ENCODE data around the gene GPR142.

Gene GPR142

GRCh38 chr17:74354123-74354522 is 13.2 kb upstream of the GPR142 start:
- H3K4me3 ChIP-seq (ENCODE audit: low read length) = no peak overlapping the region
- no peak for TF ChIP-seq ZNF274 (IDR thresholded peaks at IDR 0.05; ENCODE audit: low read depth, low read length)

DNA sequence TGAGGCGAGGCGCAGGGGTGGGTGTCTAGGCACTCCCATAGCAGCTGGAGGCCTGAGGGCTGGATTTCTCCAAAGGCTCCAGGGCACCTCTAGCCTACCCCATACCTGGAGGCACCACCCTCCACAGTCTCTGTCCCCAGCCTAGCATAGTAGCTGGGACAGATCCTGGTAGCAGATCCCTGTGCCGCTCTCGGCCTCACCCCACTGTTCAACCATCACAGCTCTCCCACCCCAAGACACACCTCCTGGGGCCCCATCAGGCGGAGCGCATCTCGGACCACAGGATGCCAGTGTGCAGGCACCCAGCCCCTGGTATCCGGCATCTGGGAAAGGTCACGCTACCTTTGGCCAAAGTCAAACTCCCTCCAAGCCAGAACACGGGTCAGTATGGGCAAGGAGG is 12.7 kb upstream of the GPR142 start:
- H3K4me3 ChIP-seq (ENCODE audit: low read length) = no peak overlapping the region
- TF ChIP-seq ZNF274 (IDR thresholded peaks at IDR 0.05; ENCODE audit: low read depth, low read length) = no peak

GRCh38 chr17:74355065-74355464 is 12.2 kb upstream of the GPR142 start:
- no peak overlapping the region for H3K4me3 ChIP-seq (ENCODE audit: low read length)
- no peak for TF ChIP-seq ZNF274 (IDR thresholded peaks at IDR 0.05; ENCODE audit: low read depth, low read length)

DNA sequence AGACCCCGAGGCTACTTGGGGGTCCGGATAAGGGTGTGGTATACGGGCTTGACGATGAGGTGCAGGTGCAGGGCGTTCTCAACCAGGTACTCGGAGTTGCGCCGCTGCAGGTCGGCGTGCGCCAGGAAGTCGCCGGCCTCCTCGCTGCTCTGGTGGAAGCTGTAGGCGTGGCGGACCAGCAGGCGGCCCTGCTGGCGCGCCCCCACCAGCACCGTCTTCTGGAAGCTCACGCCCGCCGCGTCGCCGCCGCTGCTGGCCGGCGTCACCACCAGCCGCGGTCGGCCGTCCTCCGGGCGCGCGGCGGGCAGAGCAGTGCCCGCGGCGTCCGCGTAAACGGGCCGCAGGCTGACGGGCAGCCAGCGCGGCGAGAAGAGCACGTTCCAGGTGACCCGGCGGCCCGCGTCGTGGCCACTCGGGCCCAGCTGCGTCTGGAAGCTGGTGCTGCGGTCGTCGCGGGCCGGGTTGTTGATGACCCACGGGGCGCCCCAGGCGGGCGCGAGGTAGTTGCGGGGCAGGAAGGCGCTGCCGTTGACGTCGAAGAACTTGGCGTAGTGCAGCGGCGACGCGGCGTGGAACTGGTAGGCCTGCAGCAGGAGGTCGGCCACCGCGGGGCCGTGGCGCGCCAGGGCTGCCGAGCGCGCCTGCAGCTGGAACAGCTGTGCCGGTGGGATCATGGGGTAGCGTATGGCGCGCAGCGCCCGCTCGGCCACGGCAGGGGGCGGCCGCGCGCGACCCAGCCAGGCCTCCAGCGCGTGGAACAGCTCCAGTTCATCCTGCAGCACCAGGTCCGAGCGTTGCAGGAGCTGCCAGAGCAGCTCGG is 10.4 kb upstream of the GPR142 start:
- H3K4me3 ChIP-seq (ENCODE audit: low read length) = no peak overlapping the region
- no peak for TF ChIP-seq ZNF274 (IDR thresholded peaks at IDR 0.05; ENCODE audit: low read depth, low read length)

DNA sequence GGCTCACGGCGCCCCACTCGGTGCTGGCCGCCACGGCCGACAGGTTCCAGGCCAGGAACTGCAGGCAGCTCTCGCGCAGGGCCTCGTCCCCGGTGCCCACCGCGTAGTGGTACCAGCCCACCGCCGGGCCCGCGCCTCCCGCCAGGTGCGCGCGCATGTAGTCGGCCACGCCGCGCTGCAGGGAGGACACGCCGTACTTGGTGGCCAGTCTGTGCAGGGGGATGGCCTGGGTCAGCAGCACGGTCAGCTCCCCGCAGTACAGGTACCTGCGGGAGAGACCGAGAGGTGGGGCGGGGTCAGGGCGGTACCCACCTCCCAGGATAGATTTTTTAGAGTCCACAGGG is 9.9 kb upstream of the GPR142 start:
- TF ChIP-seq ZNF274 (IDR thresholded peaks at IDR 0.05; ENCODE audit: low read depth, low read length) = no peak
- H3K4me3 ChIP-seq (ENCODE audit: low read length) = no peak overlapping the region

- TF ChIP-seq ZNF274 (IDR thresholded peaks at IDR 0.05; ENCODE audit: low read depth, low read length) = no peak
- no peak overlapping the region for H3K4me3 ChIP-seq (ENCODE audit: low read length)
Observed at GRCh38 chr17:74358697-74359096, 8.6 kb upstream of the GPR142 start.

DNA sequence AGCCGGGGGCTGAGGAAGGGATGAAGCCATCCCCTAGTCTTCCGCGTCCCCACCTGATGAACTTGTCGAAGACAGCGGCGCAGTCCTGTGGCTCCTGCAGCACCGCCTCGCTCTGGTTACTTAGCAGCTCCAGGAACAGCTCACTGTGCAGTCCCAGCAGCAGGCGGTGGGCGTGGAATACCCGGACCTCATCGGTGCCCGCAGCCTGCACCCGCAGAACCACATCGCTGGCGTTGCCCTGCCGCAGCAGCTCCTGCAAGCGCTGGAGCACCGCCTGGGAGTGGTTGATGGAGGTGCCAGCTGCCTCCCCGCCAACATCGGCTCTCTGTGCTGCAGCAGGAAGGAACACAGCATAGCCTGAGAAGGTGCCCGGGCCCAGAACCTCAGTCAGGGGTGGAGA is 7.4 kb upstream of the GPR142 start:
- TF ChIP-seq ZNF274 (IDR thresholded peaks at IDR 0.05; ENCODE audit: low read depth, low read length) = no peak
- no peak overlapping the region for H3K4me3 ChIP-seq (ENCODE audit: low read length)

DNA sequence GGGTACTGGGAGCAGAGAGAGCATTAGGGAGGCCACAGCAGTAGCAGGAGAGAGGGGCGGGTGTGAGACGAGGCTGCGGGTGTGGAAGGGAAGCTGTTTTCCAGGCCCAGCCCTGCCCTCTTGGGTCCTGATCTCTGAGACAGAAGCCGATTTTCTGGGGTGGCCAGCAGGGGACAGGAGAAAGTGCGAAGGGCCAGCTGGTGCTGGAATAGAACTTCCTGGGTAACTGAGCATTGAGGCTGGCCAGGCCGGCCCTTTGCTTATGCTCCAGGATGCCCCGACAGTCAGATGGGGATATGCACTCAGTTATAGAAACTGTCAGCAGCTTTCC is 6.4 kb upstream of the GPR142 start:
- H3K4me3 ChIP-seq (ENCODE audit: low read length) = no peak overlapping the region
- no peak for TF ChIP-seq ZNF274 (IDR thresholded peaks at IDR 0.05; ENCODE audit: low read depth, low read length)

DNA sequence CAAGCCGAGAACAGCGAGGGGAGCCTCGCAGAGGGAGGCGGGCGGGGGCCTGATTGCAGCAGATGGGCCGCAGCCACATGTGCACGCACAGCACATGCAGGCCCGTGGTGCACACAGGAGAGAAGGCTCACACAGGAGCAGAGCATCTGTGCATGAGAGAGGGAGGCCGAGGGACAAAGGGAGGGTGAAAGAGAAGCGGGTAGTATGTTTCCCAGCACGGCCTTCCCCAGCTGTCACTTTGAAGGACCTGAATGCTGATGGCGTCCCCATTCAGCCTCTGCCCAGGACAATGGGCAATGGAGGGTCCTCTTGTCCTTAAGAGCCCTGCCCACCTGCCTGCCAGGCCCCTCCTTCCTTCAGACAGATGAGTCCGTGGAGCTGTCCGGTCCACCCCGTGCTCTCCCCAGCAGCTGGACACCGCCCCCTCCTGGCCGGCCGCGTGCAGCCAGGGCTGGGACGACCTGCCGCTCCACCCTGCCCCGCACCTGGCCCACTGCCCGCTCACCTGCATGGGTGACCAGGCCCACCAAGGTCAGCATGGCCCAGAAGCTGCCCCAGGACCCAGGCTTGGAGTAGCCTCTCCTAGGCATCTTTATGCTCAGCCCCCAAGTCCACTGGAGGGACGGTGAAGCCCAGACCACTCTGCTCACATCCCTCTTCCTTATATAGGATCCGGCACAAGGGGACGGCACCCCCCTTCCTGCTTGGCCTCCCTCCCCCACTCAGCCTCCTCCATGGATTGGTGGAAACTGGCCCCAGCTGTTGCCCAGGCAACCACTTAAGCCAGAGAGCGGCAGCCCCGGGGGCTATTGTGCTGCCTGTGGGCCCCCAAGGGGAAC is 5.9 kb upstream of the GPR142 start, which contains the start of gene BTBD17:
Gene BTBD17, minus strand, starts transcription at position 639 of the 839 bp plus-strand sequence. Its CDS starts 49 bp downstream, at position 590.
- H3K4me3 ChIP-seq (ENCODE audit: low read length) = no peak within 1 kb of the TSS
- TF ChIP-seq ZNF274 (IDR thresholded peaks at IDR 0.05; ENCODE audit: low read depth, low read length) = no peak

DNA sequence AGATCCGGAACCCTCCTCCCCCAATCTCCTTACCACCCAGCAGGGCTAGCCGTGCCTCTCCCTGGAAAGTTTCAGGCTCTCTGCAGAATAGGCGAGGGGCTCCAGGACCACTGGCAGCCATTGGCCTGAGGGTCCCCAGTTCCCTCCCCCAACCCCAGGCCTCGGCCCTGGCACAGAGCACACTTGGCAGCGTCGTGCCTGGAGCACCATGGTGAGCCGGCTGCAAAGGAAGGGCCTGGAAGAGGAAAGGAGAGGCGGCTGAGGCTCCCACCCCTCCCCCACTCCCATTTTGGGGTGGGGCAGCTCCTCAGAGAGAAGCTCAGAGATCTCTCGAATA is 5.3 kb upstream of the GPR142 start:
- no peak overlapping the region for H3K4me3 ChIP-seq (ENCODE audit: low read length)

GRCh38 chr17:74362810-74363498 is 4.4 kb upstream of the GPR142 start:
- TF ChIP-seq ZNF274 (IDR thresholded peaks at IDR 0.05; ENCODE audit: low read depth, low read length) = no peak
- no peak overlapping the region for H3K4me3 ChIP-seq (ENCODE audit: low read length)

More for the DNA sequence above, 5.3 kb upstream of the GPR142 start:
- no peak for TF ChIP-seq ZNF274 (IDR thresholded peaks at IDR 0.05; ENCODE audit: low read depth, low read length)

DNA sequence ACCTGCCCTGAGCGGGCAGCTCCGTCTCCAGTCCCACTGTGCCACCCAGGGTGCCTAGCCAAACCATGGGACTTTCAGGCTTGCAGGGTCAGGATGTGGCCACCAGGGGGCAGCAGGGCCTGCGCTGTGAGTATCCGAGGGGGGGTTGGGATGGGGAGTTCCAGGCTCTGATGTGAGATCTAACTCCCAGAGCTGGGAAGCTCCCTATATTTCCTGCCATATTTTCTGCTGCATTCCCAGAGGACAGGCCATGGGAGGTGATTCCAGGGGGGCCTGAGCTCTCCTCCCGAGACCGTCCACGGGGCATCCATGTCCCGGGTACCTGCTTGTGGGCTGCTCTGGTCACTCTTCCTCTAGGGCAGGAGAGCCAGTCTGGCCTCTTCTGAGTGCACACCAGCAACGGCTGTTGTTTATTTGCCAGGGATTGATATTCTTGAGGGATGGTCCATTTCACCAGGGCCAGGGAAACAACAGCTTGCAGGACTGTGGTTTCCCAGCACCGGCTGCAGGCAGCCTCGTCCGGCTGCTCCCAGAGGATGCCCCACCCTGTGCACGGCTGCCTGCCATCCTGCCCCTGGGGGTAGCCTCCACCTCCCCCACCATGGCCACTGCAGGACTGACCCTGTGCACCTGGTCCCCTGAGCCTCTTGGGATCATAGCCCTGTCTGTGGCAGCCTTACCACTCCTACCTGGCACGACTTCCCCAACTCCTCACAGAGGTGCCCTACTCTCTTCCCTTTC is 1.2 kb downstream of the GPR142 start:
- no peak overlapping the region for H3K4me3 ChIP-seq (ENCODE audit: low read length)
- no peak for TF ChIP-seq ZNF274 (IDR thresholded peaks at IDR 0.05; ENCODE audit: low read depth, low read length)

DNA sequence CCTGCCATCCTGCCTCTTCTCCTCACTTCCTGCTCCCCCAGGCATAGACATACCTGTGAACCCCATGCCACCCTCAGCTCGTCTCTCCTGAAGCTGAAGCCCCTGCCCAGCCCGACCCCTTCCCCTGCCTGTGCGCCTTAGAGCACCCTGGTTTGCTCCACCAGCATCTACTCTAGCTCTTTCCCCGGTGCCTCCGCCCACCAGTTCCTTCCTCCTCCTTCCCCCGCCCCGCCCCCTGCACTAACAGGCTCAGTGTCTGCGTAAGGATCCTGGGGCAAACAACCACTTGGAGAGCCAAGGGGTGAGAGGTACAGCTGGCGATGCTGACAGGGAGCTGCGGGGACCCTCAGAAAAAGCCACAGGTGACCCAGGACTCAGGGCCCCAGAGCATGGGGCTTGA is 1.9 kb downstream of the GPR142 start:
- no peak for TF ChIP-seq ZNF274 (IDR thresholded peaks at IDR 0.05; ENCODE audit: low read depth, low read length)
- H3K4me3 ChIP-seq (ENCODE audit: low read length) = no peak overlapping the region
